IMR-90 (cell line): Measurements from ENCODE around the gene ZNF653. TPM values are rescaled to one million over a fixed set of nuclear protein-coding genes. Genes with fewer than 3 reads are reported as not detected.

Source experiments
- ATAC-seq: fragments of 200-7000 bp; cut with Tn5 transposase; 2 replicates; pipeline ENCODE4 v1.9.1; 2020; ENCODE audit warnings: low read depth, mild to moderate bottlenecking, moderate library complexity
- BruUV-seq: library from RNA; stranded (reverse); fragments of 400-500 nt; replicated peaks from 2 replicates; lab custom pipeline; 2021; lab: Mats Ljungman, UMichigan
- CTCF ChIA-PET: fragments of 300-600 bp; formaldehyde crosslinking; extraction: SDS; loops from one replicate; lab custom pipeline; 2021; ENCODE audit warnings: antibody characterized with exemption; lab: Yijun Ruan, JAX
- POLR2A ChIA-PET: fragments of 300-600 bp; sonication (Branson Sonifier 250); formaldehyde crosslinking; loops from one replicate; lab custom pipeline; 2022; ENCODE audit warnings: antibody characterized with exemption; ENCODE audit not compliant: unreplicated experiment; lab: Charles Lee
- DNase-seq: peaks from one replicate; pipeline ENCODE4 v3.0.0; 2013
- H2AFZ ChIP-seq: replicated peaks from 2 replicates; pipeline ENCODE3; 2013; ENCODE audit warnings: low read length, mild to moderate bottlenecking; ENCODE audit not compliant: poor library complexity
- H2AK5ac ChIP-seq: 2 replicates; pipeline ENCODE4 v1.6.1; 2013; ENCODE audit warnings: low read depth, low read length, inconsistent platforms
- H2AK9ac ChIP-seq: replicated peaks from 2 replicates; pipeline ENCODE3; 2013; ENCODE audit warnings: mild to moderate bottlenecking, low read depth, low read length, moderate library complexity; ENCODE audit not compliant: poor library complexity
- H2BK120ac ChIP-seq: 2 replicates; pipeline ENCODE4 v1.6.1; 2013; ENCODE audit warnings: low read depth, low read length, inconsistent platforms
- H2BK15ac ChIP-seq: 3 replicates; pipeline ENCODE4 v1.6.1; 2013; ENCODE audit warnings: low read depth, low read length, inconsistent platforms
- H2BK20ac ChIP-seq: 2 replicates; pipeline ENCODE4 v1.6.1; 2013; ENCODE audit warnings: low read depth, mild to moderate bottlenecking, inconsistent platforms, low read length, moderate library complexity
- H2BK5ac ChIP-seq: 2 replicates; pipeline ENCODE4 v1.6.1; 2013; ENCODE audit warnings: mild to moderate bottlenecking, low read depth, low read length, inconsistent platforms; ENCODE audit not compliant: poor library complexity, severe bottlenecking
- H3K14ac ChIP-seq: replicated peaks from 2 replicates; pipeline ENCODE4 v1.6.1; 2013; ENCODE audit warnings: low read depth, low read length, inconsistent platforms
- H3K18ac ChIP-seq: 2 replicates; pipeline ENCODE4 v1.6.1; 2013; ENCODE audit warnings: low read depth, low read length, control low read depth
- H3K23ac ChIP-seq: 2 replicates; pipeline ENCODE4 v1.6.1; 2013; ENCODE audit warnings: low read depth, low read length, inconsistent platforms
- H3K27ac ChIP-seq: 2 replicates; pipeline ENCODE4 v1.5.1; 2013; ENCODE audit warnings: mild to moderate bottlenecking, control low read depth, low read length; ENCODE audit not compliant: insufficient read depth
- H3K27me3 ChIP-seq: 2 replicates; pipeline ENCODE4 v1.6.1; 2013; ENCODE audit warnings: low read length; ENCODE audit not compliant: control insufficient read depth, insufficient read depth
- H3K36me3 ChIP-seq: 2 replicates; pipeline ENCODE4 v1.6.1; 2013; ENCODE audit warnings: low read length, mixed read lengths; ENCODE audit not compliant: control insufficient read depth, insufficient read depth
- H3K4ac ChIP-seq: 2 replicates; pipeline ENCODE4 v1.6.1; 2013; ENCODE audit warnings: low read depth, low read length, inconsistent platforms
- H3K4me1 ChIP-seq: 2 replicates; pipeline ENCODE4 v1.6.1; 2013; ENCODE audit warnings: low read length, mixed read lengths; ENCODE audit not compliant: control insufficient read depth, insufficient read depth
- H3K4me2 ChIP-seq: 2 replicates; pipeline ENCODE4 v1.6.1; 2013; ENCODE audit warnings: low read depth, mild to moderate bottlenecking, control low read depth, low read length, moderate library complexity
- H3K4me3 ChIP-seq: 2 replicates; pipeline ENCODE4 v1.5.1; 2013; ENCODE audit warnings: low read depth, mild to moderate bottlenecking, control low read depth, low read length, moderate library complexity; ENCODE audit not compliant: insufficient read depth
- H3K56ac ChIP-seq: 2 replicates; pipeline ENCODE4 v1.6.1; 2013; ENCODE audit warnings: low read length, inconsistent platforms; ENCODE audit not compliant: insufficient read depth; ENCODE audit errors: extremely low read depth
- H3K79me1 ChIP-seq, 2 experiments: 2 replicates each; pipeline ENCODE4 v1.6.1; 2013; ENCODE audit warnings: low read length in 2 of 2, inconsistent platforms in 1 of 2, low read depth in 1 of 2
- H3K9ac ChIP-seq: 2 replicates; pipeline ENCODE4 v1.6.1; 2013; ENCODE audit warnings: low read depth, low read length, control low read depth
- H3K9me1 ChIP-seq: 2 replicates; pipeline ENCODE4 v1.6.1; 2013; ENCODE audit warnings: low read length, inconsistent platforms; ENCODE audit not compliant: insufficient read depth
- H3K9me3 ChIP-seq: 2 replicates; pipeline ENCODE4 v1.6.1; 2013; ENCODE audit warnings: low read length; ENCODE audit not compliant: control insufficient read depth, insufficient read depth
- H4K20me1 ChIP-seq: 2 replicates; pipeline ENCODE4 v1.6.1; 2013; ENCODE audit warnings: low read length, inconsistent platforms; ENCODE audit not compliant: insufficient read depth
- H4K5ac ChIP-seq: 2 replicates; pipeline ENCODE4 v1.6.1; 2013; ENCODE audit warnings: mild to moderate bottlenecking, low read depth, low read length, control low read depth
- H4K8ac ChIP-seq, 2 experiments: 2 replicates each; pipeline ENCODE4 v1.6.1; 2013; ENCODE audit warnings: low read depth in 2 of 2, low read length in 2 of 2, control low read depth in 1 of 2, inconsistent platforms in 1 of 2
- H4K91ac ChIP-seq: 2 replicates; pipeline ENCODE4 v1.6.1; 2013; ENCODE audit warnings: low read depth, low read length, inconsistent platforms; ENCODE audit not compliant: insufficient read depth
- BHLHE40 ChIP-seq: fragments of 150-350 bp; IDR thresholded peaks from 2 replicates; pipeline ENCODE4 v1.6.1; 2016; ENCODE audit warnings: mild to moderate bottlenecking, low read depth, low read length
- CEBPB ChIP-seq: IDR thresholded peaks from 2 replicates; pipeline ENCODE4 v1.6.1; 2012; ENCODE audit warnings: low read depth, low read length, improper control_type of control experiment
- CTCF ChIP-seq: conservative IDR thresholded peaks from 2 replicates; pipeline ENCODE4 v1.5.1; 2012; ENCODE audit warnings: mild to moderate bottlenecking, low read depth, low read length, improper control_type of control experiment
- FOS ChIP-seq: fragments of 150-350 bp; IDR thresholded peaks from 2 replicates; pipeline ENCODE4 v1.6.1; 2016; ENCODE audit warnings: low read depth, low read length
- MAZ ChIP-seq: IDR thresholded peaks from 2 replicates; pipeline ENCODE4 v1.6.1; 2012; ENCODE audit warnings: low read depth, mild to moderate bottlenecking, low read length, improper control_type of control experiment, moderate library complexity, borderline replicate concordance
- MXI1 ChIP-seq: IDR thresholded peaks from 2 replicates; pipeline ENCODE4 v1.6.1; 2012; ENCODE audit warnings: low read depth, mild to moderate bottlenecking, low read length, moderate library complexity, borderline replicate concordance
- NFE2L2 ChIP-seq: fragments of 150-350 bp; IDR thresholded peaks from 2 replicates; pipeline ENCODE4 v1.6.1; 2016; ENCODE audit warnings: low read depth, mild to moderate bottlenecking, low read length
- POLR2A ChIP-seq: IDR thresholded peaks from 2 replicates; pipeline ENCODE4 v1.6.1; 2012; ENCODE audit warnings: mild to moderate bottlenecking, low read depth, low read length
- RAD21 ChIP-seq: IDR thresholded peaks from 2 replicates; pipeline ENCODE4 v1.6.1; 2012; ENCODE audit warnings: low read length, improper control_type of control experiment
- RCOR1 ChIP-seq: IDR thresholded peaks from 2 replicates; pipeline ENCODE4 v1.6.1; 2012; ENCODE audit warnings: mild to moderate bottlenecking, low read length, improper control_type of control experiment; ENCODE audit not compliant: insufficient replicate concordance
- RFX5 ChIP-seq: IDR thresholded peaks from 2 replicates; pipeline ENCODE4 v1.8.0; 2012; ENCODE audit warnings: low read depth, mild to moderate bottlenecking, low read length, moderate library complexity
- WGBS, 2 experiments: methylation state at CpG; one replicate each; pipeline versions ENCODE4 v1.1.5 to v1.1.7; 2013; ENCODE audit warnings: missing lambda C conversion rate in 2 of 2; ENCODE audit not compliant: insufficient read length in 1 of 2; ENCODE audit errors: extremely low coverage in 2 of 2; 5-methylcytosine and 5-hydroxymethylcytosine counted together
- dilution Hi-C: fragments of 300-500 bp; cut with HindIII; formaldehyde crosslinking; loops from one replicate; pipeline ENCODE4 v1.14.3; 2018; ENCODE audit warnings: low sequenced_read_pairs; ENCODE audit not compliant: unreplicated experiment
- in situ Hi-C: fragments of 300-500 bp; cut with MboI; formaldehyde crosslinking; loops from 3 replicates; pipeline ENCODE4 v1.14.3; 2019; ENCODE audit warnings: low sequenced_read_pairs, inconsistent platforms, mixed read lengths
- intact Hi-C: fragments of 100-400 bp; cut with micrococcal nuclease; formaldehyde crosslinking; loops from 2 replicates; pipeline ENCODE4 v1.10.0; 2022
- polyA plus RNA-seq, 3 experiments: library from polyadenylated mRNA; depleted of rRNA; stranded (reverse); fragments of >200 nt; gene quantifications; 2 replicates each; pipeline ENCODE4 v1.2.3, GENCODE V29; 2012; ENCODE audit warnings: low replicate concordance in 1 of 3
- total RNA-seq: library from RNA; depleted of rRNA; stranded (reverse); fragments of >200 nt; gene quantifications from 2 replicates; pipeline ENCODE4 v1.2.3, GENCODE V29; 2012
- TF ChIP-seq, protein P1 (sequence below): fragments of 150-350 bp; IDR thresholded peaks from 2 replicates; pipeline ENCODE4 v1.6.1; 2016; ENCODE audit warnings: low read depth, mild to moderate bottlenecking, low read length, moderate library complexity, borderline replicate concordance

Gene ZNF653
- total and polyA plus RNA-seq, 2 of the 4 experiments (the other 2 are of a cell fraction), result 3.9 to 9.0 TPM

GRCh38 chr19:11458236-11458900 lies 47.3 kb downstream of the ZNF653 start:
- no peaks in the 10 kb centered on the region for H3K79me1 ChIP-seq
- no peak overlapping the region for H2BK120ac ChIP-seq
- H3K23ac ChIP-seq, result no peak overlapping the region; the same call in 1 of the 2 replicates
- no peak overlapping the region for H2BK5ac ChIP-seq
- POLR2A ChIA-PET, result no interaction called here
- H2AK5ac ChIP-seq, result no peak overlapping the region
- H3K27me3 ChIP-seq, result no peaks in the 10 kb centered on the region; the same call in 1 of the 2 replicates
- no peak for TF ChIP-seq RAD21
- TF ChIP-seq, protein P1, sequence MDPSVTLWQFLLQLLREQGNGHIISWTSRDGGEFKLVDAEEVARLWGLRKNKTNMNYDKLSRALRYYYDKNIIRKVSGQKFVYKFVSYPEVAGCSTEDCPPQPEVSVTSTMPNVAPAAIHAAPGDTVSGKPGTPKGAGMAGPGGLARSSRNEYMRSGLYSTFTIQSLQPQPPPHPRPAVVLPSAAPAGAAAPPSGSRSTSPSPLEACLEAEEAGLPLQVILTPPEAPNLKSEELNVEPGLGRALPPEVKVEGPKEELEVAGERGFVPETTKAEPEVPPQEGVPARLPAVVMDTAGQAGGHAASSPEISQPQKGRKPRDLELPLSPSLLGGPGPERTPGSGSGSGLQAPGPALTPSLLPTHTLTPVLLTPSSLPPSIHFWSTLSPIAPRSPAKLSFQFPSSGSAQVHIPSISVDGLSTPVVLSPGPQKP, result no peak
- no peak for TF ChIP-seq FOS
- TF ChIP-seq BHLHE40, result no peak
- no peak for TF ChIP-seq NFE2L2
- no peak for TF ChIP-seq MAZ
- no peak for TF ChIP-seq MXI1
- TF ChIP-seq RCOR1, result no peak
- TF ChIP-seq RFX5, result no peak
- no peak for TF ChIP-seq CEBPB
- TF ChIP-seq CTCF, result no peak
- TF ChIP-seq POLR2A, result no peak
- no peak overlapping the region for H4K5ac ChIP-seq
- H4K20me1 ChIP-seq, result no peaks in the 10 kb centered on the region
- H3K4me1 ChIP-seq, result no peaks in the 10 kb centered on the region
- DNase-seq (no peak), ATAC-seq (no peak)
- dilution Hi-C loops, result no loop called here
- H4K8ac ChIP-seq, result no peak overlapping the region
- no peak overlapping the region for H3K27ac ChIP-seq
- no peak overlapping the region for H3K18ac ChIP-seq
- H3K4me3 ChIP-seq, result no peak overlapping the region
- intact Hi-C loops, result no loop called here
- 82% methylated on average over 10 of the region's 19 CpGs; no CpG with 5 or more reads in 1 of the 2 experiments for WGBS, 2 experiments
- H3K9ac ChIP-seq, result no peak overlapping the region
- H3K36me3 ChIP-seq, result no peaks in the 10 kb centered on the region
- H3K9me1 ChIP-seq, result no peaks in the 10 kb centered on the region
- H3K4ac ChIP-seq, result no peak overlapping the region
- H4K91ac ChIP-seq, result no peak overlapping the region
- no peaks in the 10 kb centered on the region for H3K9me3 ChIP-seq
- no peak overlapping the region for H3K4me2 ChIP-seq
- in situ Hi-C loops, result no loop called here
- H3K14ac ChIP-seq, result no peak overlapping the region
- H2BK15ac ChIP-seq, result no peak overlapping the region
- no TSS peak for BruUV-seq
- peak overlapping the region; percentile 43 for H2AFZ ChIP-seq
- no peak overlapping the region for H2AK9ac ChIP-seq
- H3K56ac ChIP-seq, result no peak overlapping the region
- H2BK20ac ChIP-seq, result no peak overlapping the region
- CTCF ChIA-PET, result no interaction called here
